KMS-11 (cell line): ENCODE results near the gene PEX19.

Experiments
- H2AFZ ChIP-seq: fragments of 200-600 bp; sonication (generic); 2 replicates; pipeline ENCODE4 v1.6.1; 2016; ENCODE audit warnings: antibody characterized with exemption, mixed run types, low read depth
- H3K27ac ChIP-seq: fragments of 200-600 bp; sonication (generic); 2 replicates; pipeline ENCODE4 v1.6.1; 2016; ENCODE audit warnings: mild to moderate bottlenecking, mixed run types
- H3K27me3 ChIP-seq: fragments of 200-600 bp; sonication (generic); 2 replicates; pipeline ENCODE4 v1.6.1; 2017; ENCODE audit warnings: mild to moderate bottlenecking, low read depth, mixed run types, moderate library complexity; ENCODE audit not compliant: insufficient read depth
- H3K36me3 ChIP-seq: fragments of 200-600 bp; sonication (generic); 2 replicates; pipeline ENCODE4 v1.6.1; 2017; ENCODE audit warnings: mild to moderate bottlenecking, mixed run types; ENCODE audit not compliant: insufficient read depth
- H3K4me1 ChIP-seq: fragments of 200-600 bp; sonication (generic); 2 replicates; pipeline ENCODE4 v1.6.1; 2016; ENCODE audit warnings: mild to moderate bottlenecking, low read depth, mixed run types; ENCODE audit not compliant: poor library complexity, severe bottlenecking
- H3K4me2 ChIP-seq: fragments of 200-600 bp; sonication (generic); 2 replicates; pipeline ENCODE4 v1.7.0; 2016; ENCODE audit warnings: mild to moderate bottlenecking, mixed run types
- H3K4me3 ChIP-seq: fragments of 200-600 bp; sonication (generic); IDR thresholded peaks from 2 replicates; pipeline ENCODE4 v1.6.1; 2017; ENCODE audit warnings: low read depth, low read length, mixed read lengths; ENCODE audit not compliant: insufficient read depth
- H3K79me2 ChIP-seq: fragments of 200-600 bp; sonication (generic); 2 replicates; pipeline ENCODE4 v1.6.1; 2016; ENCODE audit warnings: low read depth, mixed run types; ENCODE audit not compliant: insufficient read depth
- H3K9ac ChIP-seq: fragments of 200-600 bp; sonication (generic); 2 replicates; pipeline ENCODE4 v1.6.1; 2016; ENCODE audit warnings: mild to moderate bottlenecking, mixed run types
- H4K20me1 ChIP-seq: fragments of 200-600 bp; sonication (generic); 2 replicates; pipeline ENCODE4 v1.6.1; 2016; ENCODE audit warnings: mild to moderate bottlenecking, mixed run types; ENCODE audit not compliant: insufficient read depth
- TF ChIP-seq, protein P1 (sequence below): fragments of 200-600 bp; sonication (generic); conservative IDR thresholded peaks from 2 replicates; pipeline ENCODE4 v1.6.1; 2017; ENCODE audit warnings: low read depth, mild to moderate bottlenecking, antibody characterized with exemption, low read length, moderate library complexity, mixed read lengths

Gene PEX19

DNA sequence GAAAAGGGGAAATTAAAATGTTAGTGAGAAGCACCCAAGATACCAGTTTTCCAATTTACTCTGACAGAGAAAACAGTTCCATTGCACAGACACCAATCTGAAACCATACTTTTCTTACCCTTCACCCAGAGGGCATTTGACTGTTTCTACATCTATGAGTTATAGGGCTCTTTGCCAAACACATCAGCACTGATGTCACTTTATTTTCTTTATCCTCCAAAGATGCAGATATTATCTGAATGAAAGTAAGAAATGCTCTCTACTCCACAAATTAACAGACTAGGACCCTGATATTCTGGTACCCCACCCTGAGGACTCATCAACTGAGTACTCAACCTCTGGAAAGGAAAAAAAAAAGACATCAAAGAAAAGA is 24.2 kb upstream of the PEX19 start:
- Histone ChIP-seq H3K4me1 (no peaks in the 10 kb centered on the region), H3K9ac (no peak overlapping the region), H3K79me2 (no peaks in the 10 kb centered on the region), H4K20me1 (no peaks in the 10 kb centered on the region), H2AFZ (no peak overlapping the region), H3K4me2 (no peak overlapping the region), H3K4me3 (no peak overlapping the region), H3K27me3 (no peaks in the 10 kb centered on the region), H3K27ac (no peak overlapping the region), H3K36me3 (peaks cover 68% of the 10 kb centered on the region)
- TF ChIP-seq, protein P1, sequence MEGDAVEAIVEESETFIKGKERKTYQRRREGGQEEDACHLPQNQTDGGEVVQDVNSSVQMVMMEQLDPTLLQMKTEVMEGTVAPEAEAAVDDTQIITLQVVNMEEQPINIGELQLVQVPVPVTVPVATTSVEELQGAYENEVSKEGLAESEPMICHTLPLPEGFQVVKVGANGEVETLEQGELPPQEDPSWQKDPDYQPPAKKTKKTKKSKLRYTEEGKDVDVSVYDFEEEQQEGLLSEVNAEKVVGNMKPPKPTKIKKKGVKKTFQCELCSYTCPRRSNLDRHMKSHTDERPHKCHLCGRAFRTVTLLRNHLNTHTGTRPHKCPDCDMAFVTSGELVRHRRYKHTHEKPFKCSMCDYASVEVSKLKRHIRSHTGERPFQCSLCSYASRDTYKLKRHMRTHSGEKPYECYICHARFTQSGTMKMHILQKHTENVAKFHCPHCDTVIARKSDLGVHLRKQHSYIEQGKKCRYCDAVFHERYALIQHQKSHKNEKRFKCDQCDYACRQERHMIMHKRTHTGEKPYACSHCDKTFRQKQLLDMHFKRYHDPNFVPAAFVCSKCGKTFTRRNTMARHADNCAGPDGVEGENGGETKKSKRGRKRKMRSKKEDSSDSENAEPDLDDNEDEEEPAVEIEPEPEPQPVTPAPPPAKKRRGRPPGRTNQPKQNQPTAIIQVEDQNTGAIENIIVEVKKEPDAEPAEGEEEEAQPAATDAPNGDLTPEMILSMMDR = no peak

DNA sequence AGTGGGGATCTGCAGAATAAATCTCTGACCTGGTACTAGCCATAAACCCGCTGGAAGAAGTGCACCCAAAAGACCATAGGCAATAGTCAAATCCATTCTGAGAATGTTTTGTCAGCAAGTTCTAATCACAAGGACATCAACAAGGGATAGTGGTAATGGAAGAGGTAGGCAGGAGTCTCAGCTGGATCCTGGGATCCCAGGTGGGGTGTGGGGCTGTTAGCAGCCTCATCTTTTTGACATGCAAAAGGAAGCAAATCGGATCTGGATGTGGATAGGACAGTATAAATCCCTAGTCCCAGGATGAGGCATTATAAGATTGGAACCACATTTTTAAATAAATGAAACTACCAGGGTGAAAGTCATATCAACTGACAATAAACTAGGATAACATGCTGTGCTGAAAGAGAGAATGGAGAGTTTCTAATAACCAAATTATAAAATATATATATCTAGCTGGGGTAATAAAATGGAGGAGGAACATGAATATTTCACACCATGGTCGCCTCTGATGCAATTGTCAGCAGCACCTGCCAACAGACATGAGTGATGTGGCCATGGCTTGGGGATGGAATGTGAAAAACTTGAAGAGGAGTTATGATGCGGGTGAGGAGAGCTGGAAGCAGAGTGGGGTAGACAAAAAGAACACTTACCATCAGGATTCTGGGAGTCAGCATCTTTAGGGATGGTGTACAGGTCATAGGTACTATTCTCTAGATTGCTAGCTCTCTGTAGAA is 23.7 kb upstream of the PEX19 start:
- TF ChIP-seq, protein P1 = no peak
- Histone ChIP-seq H3K4me2 (no peak overlapping the region), H3K79me2 (no peaks in the 10 kb centered on the region), H3K4me1 (no peaks in the 10 kb centered on the region), H3K27ac (no peak overlapping the region), H3K9ac (no peak overlapping the region), H3K4me3 (no peak overlapping the region), H3K36me3 (peaks cover 64% of the 10 kb centered on the region), H3K27me3 (no peaks in the 10 kb centered on the region), H4K20me1 (no peaks in the 10 kb centered on the region), H2AFZ (no peak overlapping the region)

DNA sequence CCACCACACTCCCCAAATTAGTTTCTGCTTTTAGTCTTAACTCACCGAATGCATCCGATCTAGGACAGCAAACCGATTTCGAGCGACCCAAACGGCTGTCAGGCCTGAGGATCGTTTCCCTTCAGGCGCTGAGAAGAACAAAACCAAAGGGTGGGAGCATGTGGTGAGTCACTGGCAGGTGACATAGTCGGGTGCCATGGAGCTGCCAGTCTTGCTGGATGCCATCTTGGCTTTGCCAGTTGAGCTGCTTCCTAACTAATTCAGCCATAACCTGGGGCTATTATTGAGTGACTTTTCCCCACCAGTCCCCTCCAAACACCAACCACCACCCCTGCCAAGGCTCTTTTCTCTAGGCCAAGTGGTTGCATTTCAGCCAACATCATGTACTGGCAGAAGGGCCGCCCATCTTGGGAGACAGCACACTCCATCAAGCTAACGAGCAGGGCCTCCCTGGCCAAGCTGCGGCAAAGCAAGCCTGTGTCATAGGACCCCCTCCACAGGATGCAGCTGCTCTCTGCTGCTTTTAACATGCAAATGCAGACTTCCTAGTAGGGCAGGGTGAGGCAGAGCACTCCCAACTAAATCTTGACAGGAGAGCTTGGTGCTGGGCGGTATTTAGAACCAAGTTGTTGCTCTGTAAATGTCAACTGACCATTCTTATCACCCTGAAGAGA is 22.3 kb upstream of the PEX19 start:
- TF ChIP-seq, protein P1 = no peak
- no peak overlapping the region for H3K9ac ChIP-seq
- no peaks in the 10 kb centered on the region for H3K4me1 ChIP-seq
- no peak overlapping the region for H2AFZ ChIP-seq
- no peaks in the 10 kb centered on the region for H4K20me1 ChIP-seq
- H3K4me2 ChIP-seq = no peak overlapping the region
- H3K27ac ChIP-seq = no peak overlapping the region
- no peak overlapping the region for H3K4me3 ChIP-seq
- H3K36me3 ChIP-seq = peaks cover 62% of the 10 kb centered on the region
- H3K79me2 ChIP-seq = no peaks in the 10 kb centered on the region
- no peaks in the 10 kb centered on the region for H3K27me3 ChIP-seq

DNA sequence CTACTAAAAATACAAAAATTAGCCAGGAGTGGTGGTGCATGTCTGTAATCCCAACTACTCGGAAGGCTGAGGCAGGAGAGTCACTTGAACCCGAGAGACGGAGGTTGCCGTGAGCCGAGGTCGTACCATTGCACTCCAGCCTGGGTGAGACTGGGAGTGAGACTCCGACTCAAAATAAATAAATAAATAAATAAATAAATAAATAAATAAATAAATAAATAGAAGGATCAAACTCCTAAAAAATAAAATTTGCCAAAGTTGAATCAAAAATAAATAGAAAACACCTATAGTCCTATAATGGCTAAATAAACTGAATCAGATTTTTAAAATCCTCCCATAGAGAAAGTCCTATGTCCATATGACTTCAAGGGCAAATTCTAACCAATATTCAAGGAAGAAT is 15.2 kb upstream of the PEX19 start:
- Histone ChIP-seq H2AFZ (no peak overlapping the region), H3K27ac (no peak overlapping the region), H4K20me1 (no peaks in the 10 kb centered on the region), H3K4me3 (no peak overlapping the region), H3K79me2 (no peaks in the 10 kb centered on the region), H3K4me2 (no peak overlapping the region), H3K9ac (no peak overlapping the region), H3K27me3 (no peaks in the 10 kb centered on the region), H3K4me1 (no peaks in the 10 kb centered on the region), H3K36me3 (peaks cover 40% of the 10 kb centered on the region; the same call in 1 of the 2 replicates)
- TF ChIP-seq, protein P1 = no peak
